Fibroblast of pulmonary artery (primary cell): Measurements from ENCODE around the gene TSC2.

ENCODE experiments used
- DNase-seq: peaks from one replicate; pipeline ENCODE4 v3.0.0-alpha.2; 2010; ENCODE audit warnings: low read depth
- H3K4me3 ChIP-seq: replicated peaks from 2 replicates; pipeline ENCODE4 v1.5.1; 2011; ENCODE audit warnings: low read depth, mild to moderate bottlenecking, control low read depth, low read length, moderate library complexity
- CTCF ChIP-seq: IDR thresholded peaks from 2 replicates; pipeline ENCODE4 v1.5.1; 2011; ENCODE audit warnings: mild to moderate bottlenecking, control low read depth, low read length, inconsistent platforms; ENCODE audit errors: missing control alignments

TSC2 gene

GRCh38 chr16:2087748-2088631, 40.2 kb downstream of the TSC2 start:
- no peak for TF ChIP-seq CTCF
- no peak overlapping the region for H3K4me3 ChIP-seq
- no peak for DNase-seq

- H3K4me3 ChIP-seq: no peak overlapping the region
- TF ChIP-seq CTCF: no peak
- no peak for DNase-seq
These were observed 41.1 kb downstream of the TSC2 start for GRCh38 chr16:2088759-2089358.

GRCh38 chr16:2089706-2090480, 42.1 kb downstream of the TSC2 start:
- no peak for TF ChIP-seq CTCF
- H3K4me3 ChIP-seq: no peak overlapping the region
- no peak for DNase-seq

- no peak overlapping the region for H3K4me3 ChIP-seq
- no peak for DNase-seq
- no peak for TF ChIP-seq CTCF
These were observed 42.6 kb downstream of the TSC2 start for GRCh38 chr16:2090481-2090776.

- peak; percentile 30 for DNase-seq
- TF ChIP-seq CTCF: no peak
- H3K4me3 ChIP-seq: no peak overlapping the region
These were observed 43.2 kb downstream of the TSC2 start for GRCh38 chr16:2090777-2091546.

GRCh38 chr16:2091547-2092255, 43.9 kb downstream of the TSC2 start:
- no peak for DNase-seq
- H3K4me3 ChIP-seq: no peak overlapping the region
- TF ChIP-seq CTCF: no peak
